ENCODE results near the gene RXYLT1. TPM values are rescaled to one million over a fixed set of nuclear protein-coding genes. Genes with fewer than 3 reads are reported as not detected.

The RXYLT1 gene
- total RNA-seq, 1 donor from 2014 or later, result 26.5 TPM

- DNase-seq (ENCODE audit: low spot score), result no peak
- intact Hi-C loops (cut with micrococcal nuclease), result no loop called here
- H3K27me3 Mint-ChIP-seq (ENCODE audit: insufficient read depth), result peaks cover 25% of the 10 kb centered on the region
- H3K4me1 Mint-ChIP-seq (ENCODE audit: low read depth), result peaks cover 7% of the 10 kb centered on the region
- H3K27ac Mint-ChIP-seq, result no peak overlapping the region
- H3K4me3 Mint-ChIP-seq, result no peak overlapping the region
- no peaks in the 10 kb centered on the region for H3K9me3 Mint-ChIP-seq
- no peaks in the 10 kb centered on the region for H3K36me3 Mint-ChIP-seq (ENCODE audit: low read depth)
Measured at GRCh38 chr12:63849106-63849620, 69.5 kb downstream of the RXYLT1 start.

- intact Hi-C loops (cut with micrococcal nuclease), result no loop called here
- no peak for DNase-seq (ENCODE audit: low spot score)
- Mint-ChIP-seq H3K27ac (no peak overlapping the region), H3K4me3 (no peak overlapping the region), H3K27me3 (ENCODE audit: insufficient read depth) (peaks cover 23% of the 10 kb centered on the region), H3K36me3 (ENCODE audit: low read depth) (no peaks in the 10 kb centered on the region), H3K9me3 (no peaks in the 10 kb centered on the region), H3K4me1 (ENCODE audit: low read depth) (peaks cover 4% of the 10 kb centered on the region)
Measured at GRCh38 chr12:63849641-63850040, 69.9 kb downstream of the RXYLT1 start.

- intact Hi-C loops (cut with micrococcal nuclease), result no loop called here
- H3K27me3 Mint-ChIP-seq (ENCODE audit: insufficient read depth), result peaks cover 3% of the 10 kb centered on the region
- H3K9me3 Mint-ChIP-seq, result no peaks in the 10 kb centered on the region
- no peaks in the 10 kb centered on the region for H3K36me3 Mint-ChIP-seq (ENCODE audit: low read depth)
- DNase-seq (ENCODE audit: low spot score), result no peak
- no peak overlapping the region for H3K27ac Mint-ChIP-seq
- no peaks in the 10 kb centered on the region for H3K4me1 Mint-ChIP-seq (ENCODE audit: low read depth)
- no peak overlapping the region for H3K4me3 Mint-ChIP-seq
Measured at GRCh38 chr12:63853978-63854377, 74.3 kb downstream of the RXYLT1 start.

- no peak overlapping the region for H3K4me3 Mint-ChIP-seq
- no peak for DNase-seq (ENCODE audit: low spot score)
- H3K36me3 Mint-ChIP-seq (ENCODE audit: low read depth), result no peaks in the 10 kb centered on the region
- peaks cover 6% of the 10 kb centered on the region for H3K27me3 Mint-ChIP-seq (ENCODE audit: insufficient read depth)
- H3K4me1 Mint-ChIP-seq (ENCODE audit: low read depth), result no peaks in the 10 kb centered on the region
- no peaks in the 10 kb centered on the region for H3K9me3 Mint-ChIP-seq
- intact Hi-C loops (cut with micrococcal nuclease), result no loop called here
- H3K27ac Mint-ChIP-seq, result no peak overlapping the region
Measured at GRCh38 chr12:63855299-63855698, 75.6 kb downstream of the RXYLT1 start.

GRCh38 chr12:63857771-63858670, 78.3 kb downstream of the RXYLT1 start:
- Mint-ChIP-seq H3K9me3 (no peaks in the 10 kb centered on the region), H3K36me3 (ENCODE audit: low read depth) (no peaks in the 10 kb centered on the region), H3K27me3 (ENCODE audit: insufficient read depth) (peaks cover 4% of the 10 kb centered on the region), H3K4me1 (ENCODE audit: low read depth) (no peaks in the 10 kb centered on the region), H3K4me3 (no peak overlapping the region), H3K27ac (no peak overlapping the region)
- DNase-seq (ENCODE audit: low spot score), result no peak
- intact Hi-C loops (cut with micrococcal nuclease), result no loop called here

Other genes starting within 250 kb of the RXYLT1 start
- 0.22 and 0.36 TPM in 2 replicates for gene DPY19L2, start 111.4 kb upstream of the RXYLT1 start, total RNA-seq
- gene SRGAP1, start 64.8 kb downstream of the RXYLT1 start, total RNA-seq, result 0.03 and 0.05 TPM in 2 replicates